ENCODE measurements around the gene POLD3.

POLD3 gene

GRCh38 chr11:74611369-74611861 lies 19.0 kb downstream of the POLD3 start:
- no peak for TF ChIP-seq Cebpa-rat (IDR thresholded peaks at IDR 0.05)
- Histone ChIP-seq H3K36me3 (peaks cover 75% of the 10 kb centered on the region), H3K27ac (no peak overlapping the region), H3K27me3 (no peaks in the 10 kb centered on the region), H3K4me3 (no peak overlapping the region), H3K4me2 (no peak overlapping the region), H4K20me1 (no peaks in the 10 kb centered on the region), H3K9me3 (no peaks in the 10 kb centered on the region), H3K9ac (no peak overlapping the region), H3K4me1 (no peaks in the 10 kb centered on the region)

DNA sequence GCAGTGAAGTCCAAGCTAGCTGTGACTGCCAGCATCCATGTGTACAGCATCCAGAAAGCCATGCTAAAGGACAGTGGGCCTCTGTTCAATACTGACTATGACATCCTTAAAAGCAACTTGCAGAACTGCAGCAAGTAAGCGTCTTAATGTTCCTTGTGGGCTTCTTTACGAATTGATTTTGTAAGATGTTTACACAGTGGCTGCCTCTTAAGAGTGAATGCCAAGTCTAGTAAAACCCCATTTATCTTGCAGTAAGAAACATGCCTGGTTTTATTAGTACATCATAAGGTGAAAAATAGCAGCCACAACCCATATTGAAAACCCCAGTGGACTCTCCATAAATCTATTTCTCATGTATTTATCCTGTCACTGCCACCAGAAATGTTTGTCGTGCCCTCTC lies 20.5 kb downstream of the POLD3 start:
- H3K36me3 ChIP-seq = peaks cover 84% of the 10 kb centered on the region

DNA sequence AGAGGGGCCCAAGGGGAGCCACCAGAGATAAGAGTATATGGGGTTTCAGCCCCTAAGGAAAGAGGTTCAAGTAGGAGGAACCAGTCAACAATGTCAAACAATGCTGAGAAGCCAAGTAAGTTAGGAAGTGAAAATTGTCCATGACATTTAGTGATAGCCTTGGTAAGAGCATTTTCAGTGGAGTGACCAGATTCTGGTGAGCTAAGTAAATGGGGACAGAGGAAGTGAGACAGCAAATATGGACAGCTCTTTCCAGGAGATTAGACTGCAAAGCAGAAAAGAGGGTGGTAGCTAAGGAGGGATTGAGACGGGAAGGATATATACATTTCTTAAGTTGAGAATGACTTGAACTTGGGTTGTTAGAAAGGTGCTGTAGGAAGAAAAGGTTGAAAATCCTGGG lies 22.9 kb downstream of the POLD3 start:
- Histone ChIP-seq H3K36me3 (peaks cover 92% of the 10 kb centered on the region), H3K9ac (no peak overlapping the region), H4K20me1 (no peaks in the 10 kb centered on the region), H3K9me3 (no peaks in the 10 kb centered on the region), H3K27me3 (no peaks in the 10 kb centered on the region), H3K4me2 (no peak overlapping the region), H3K27ac (no peak overlapping the region), H3K4me3 (no peak overlapping the region), H3K4me1 (peaks cover 4% of the 10 kb centered on the region; the same call in 1 of the 2 replicates)
- TF ChIP-seq Cebpa-rat (IDR thresholded peaks at IDR 0.05) = no peak

More for the DNA sequence above, 20.5 kb downstream of the POLD3 start:
- H3K9ac ChIP-seq = no peak overlapping the region
- TF ChIP-seq Cebpa-rat (IDR thresholded peaks at IDR 0.05) = no peak
- no peak overlapping the region for H3K4me2 ChIP-seq
- H4K20me1 ChIP-seq = no peaks in the 10 kb centered on the region
- no peak overlapping the region for H3K4me3 ChIP-seq
- no peaks in the 10 kb centered on the region for H3K9me3 ChIP-seq
- no peak overlapping the region for H3K27ac ChIP-seq
- no peaks in the 10 kb centered on the region for H3K4me1 ChIP-seq
- no peaks in the 10 kb centered on the region for H3K27me3 ChIP-seq

DNA sequence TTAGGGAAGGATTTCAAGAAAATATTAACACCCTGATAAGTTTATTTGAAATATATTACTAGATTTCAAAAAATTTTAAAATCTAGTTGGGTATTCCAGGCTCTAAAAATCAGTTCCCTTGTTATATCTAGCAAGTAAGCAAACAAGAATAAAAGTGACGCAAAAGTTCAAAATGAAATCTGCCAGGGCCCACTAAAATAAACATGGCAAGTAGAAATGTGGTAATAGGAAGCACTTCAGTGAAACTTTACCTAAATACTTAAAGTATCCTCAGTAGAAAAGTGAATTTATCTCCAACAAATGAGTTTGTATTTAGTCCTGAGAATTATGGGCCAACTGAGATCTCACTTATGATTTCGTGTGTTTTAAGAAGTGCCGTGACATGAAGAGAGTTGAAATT lies 23.6 kb downstream of the POLD3 start:
- H4K20me1 ChIP-seq = no peaks in the 10 kb centered on the region
- H3K27me3 ChIP-seq = no peaks in the 10 kb centered on the region
- H3K4me3 ChIP-seq = no peak overlapping the region
- H3K4me1 ChIP-seq = peaks cover 9% of the 10 kb centered on the region; the same call in 1 of the 2 replicates
- H3K36me3 ChIP-seq = peaks cover 93% of the 10 kb centered on the region
- no peak overlapping the region for H3K27ac ChIP-seq
- H3K9ac ChIP-seq = no peak overlapping the region
- no peak overlapping the region for H3K4me2 ChIP-seq
- no peaks in the 10 kb centered on the region for H3K9me3 ChIP-seq
- no peak for TF ChIP-seq Cebpa-rat (IDR thresholded peaks at IDR 0.05)

DNA sequence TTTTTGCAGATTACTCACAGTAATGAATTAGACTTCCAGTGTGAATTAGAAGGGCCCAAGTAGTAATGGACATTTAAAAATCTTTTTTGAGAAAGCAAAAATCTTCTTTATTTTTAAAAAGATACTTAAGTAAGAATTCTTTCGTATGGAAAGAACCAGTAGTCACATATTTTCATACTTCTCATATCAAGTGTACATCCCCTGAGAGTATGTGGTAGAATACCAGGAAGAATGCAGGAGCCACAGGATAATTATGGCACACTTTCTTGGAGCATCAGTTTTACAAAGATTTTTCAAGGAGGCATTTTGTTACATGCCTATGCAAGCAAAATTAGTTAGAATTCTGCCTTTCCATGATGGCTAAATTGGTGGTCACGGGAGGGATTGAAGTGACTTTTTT lies 28.1 kb downstream of the POLD3 start:
- H3K9me3 ChIP-seq = no peaks in the 10 kb centered on the region
- H3K36me3 ChIP-seq = peaks cover 88% of the 10 kb centered on the region
- H3K4me2 ChIP-seq = no peak overlapping the region
- no peaks in the 10 kb centered on the region for H4K20me1 ChIP-seq
- no peak overlapping the region for H3K4me3 ChIP-seq
- no peak for TF ChIP-seq Cebpa-rat (IDR thresholded peaks at IDR 0.05)
- peaks cover 9% of the 10 kb centered on the region; the same call in 1 of the 2 replicates for H3K4me1 ChIP-seq
- H3K27ac ChIP-seq = no peak overlapping the region
- H3K27me3 ChIP-seq = no peaks in the 10 kb centered on the region
- H3K9ac ChIP-seq = no peak overlapping the region

- H4K20me1 ChIP-seq = no peaks in the 10 kb centered on the region
- no peak overlapping the region for H3K4me3 ChIP-seq
- no peak overlapping the region for H3K27ac ChIP-seq
- no peak overlapping the region for H3K9ac ChIP-seq
- H3K27me3 ChIP-seq = no peaks in the 10 kb centered on the region
- no peaks in the 10 kb centered on the region for H3K9me3 ChIP-seq
- no peak for TF ChIP-seq Cebpa-rat (IDR thresholded peaks at IDR 0.05)
- peaks cover 85% of the 10 kb centered on the region for H3K36me3 ChIP-seq
- H3K4me1 ChIP-seq = no peaks in the 10 kb centered on the region
- no peak overlapping the region for H3K4me2 ChIP-seq
Measured at GRCh38 chr11:74626130-74626529, 33.7 kb downstream of the POLD3 start.

- no peaks in the 10 kb centered on the region for H3K9me3 ChIP-seq
- H3K4me1 ChIP-seq = no peaks in the 10 kb centered on the region
- no peak for TF ChIP-seq Cebpa-rat (IDR thresholded peaks at IDR 0.05)
- no peak overlapping the region for H3K27ac ChIP-seq
- peaks cover 86% of the 10 kb centered on the region for H3K36me3 ChIP-seq
- H3K4me3 ChIP-seq = no peak overlapping the region
- no peak overlapping the region for H3K4me2 ChIP-seq
- H4K20me1 ChIP-seq = no peaks in the 10 kb centered on the region
- H3K9ac ChIP-seq = no peak overlapping the region
- no peaks in the 10 kb centered on the region for H3K27me3 ChIP-seq
Measured at GRCh38 chr11:74626604-74627003, 34.2 kb downstream of the POLD3 start.

GRCh38 chr11:74627381-74627780 lies 35.0 kb downstream of the POLD3 start:
- TF ChIP-seq Cebpa-rat (IDR thresholded peaks at IDR 0.05) = no peak
- no peak overlapping the region for H3K4me3 ChIP-seq
- H3K9me3 ChIP-seq = no peaks in the 10 kb centered on the region
- H3K36me3 ChIP-seq = peaks cover 89% of the 10 kb centered on the region
- no peaks in the 10 kb centered on the region for H4K20me1 ChIP-seq
- H3K4me2 ChIP-seq = no peak overlapping the region
- no peaks in the 10 kb centered on the region for H3K27me3 ChIP-seq
- H3K9ac ChIP-seq = no peak overlapping the region
- no peaks in the 10 kb centered on the region for H3K4me1 ChIP-seq
- H3K27ac ChIP-seq = no peak overlapping the region

GRCh38 chr11:74630043-74630442 lies 37.7 kb downstream of the POLD3 start:
- no peak for TF ChIP-seq Cebpa-rat (IDR thresholded peaks at IDR 0.05)
- Histone ChIP-seq H3K27ac (no peak overlapping the region), H3K4me3 (no peak overlapping the region), H3K27me3 (no peaks in the 10 kb centered on the region), H3K4me2 (no peak overlapping the region), H3K36me3 (peaks cover 93% of the 10 kb centered on the region), H3K4me1 (no peaks in the 10 kb centered on the region), H3K9ac (no peak overlapping the region), H4K20me1 (no peaks in the 10 kb centered on the region), H3K9me3 (no peaks in the 10 kb centered on the region)

DNA sequence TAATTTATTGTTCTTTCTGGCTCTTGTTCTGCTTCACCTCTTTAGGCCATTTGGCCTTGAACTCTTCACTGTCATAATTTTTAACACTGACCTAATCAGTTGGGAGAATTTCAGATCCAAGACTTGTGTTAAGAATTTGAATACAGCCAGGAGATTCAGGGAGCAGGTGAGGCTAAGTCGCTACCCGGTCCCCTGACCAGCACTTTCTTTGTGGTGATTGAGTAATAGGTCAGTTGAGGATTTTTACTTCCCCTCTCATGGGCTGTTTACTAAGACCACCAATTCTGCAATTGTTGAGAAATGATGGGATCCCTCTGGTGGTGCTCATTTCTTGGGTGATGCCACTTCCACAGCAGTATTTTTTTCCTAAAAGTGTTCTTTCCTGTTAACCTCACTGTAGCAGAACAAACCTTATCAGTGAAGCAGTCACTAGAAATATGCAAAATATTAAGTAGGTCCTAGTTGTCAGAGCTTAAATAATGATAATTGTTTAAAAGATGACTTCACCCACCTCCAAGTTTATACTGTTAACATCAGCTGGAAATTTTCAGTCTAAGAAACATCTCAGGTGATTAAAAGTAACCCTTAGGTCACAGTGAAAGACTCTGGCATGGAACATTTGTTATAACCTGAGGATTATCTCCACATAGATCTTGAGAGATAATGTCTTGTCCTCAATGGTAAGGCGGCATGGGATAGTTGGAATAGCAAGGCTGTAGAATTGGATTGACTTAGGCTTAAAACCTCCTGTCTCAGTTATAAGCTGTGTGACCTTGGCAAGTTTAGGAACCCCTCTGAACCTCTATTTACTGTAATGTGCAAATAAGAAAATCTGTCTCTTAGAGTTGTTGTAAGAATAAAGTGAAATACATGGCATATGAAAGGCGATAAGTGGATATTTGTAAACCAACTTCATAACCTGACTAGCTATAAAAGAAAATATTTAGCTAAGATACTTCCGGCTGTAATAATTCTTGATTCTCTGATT lies 41.3 kb downstream of the POLD3 start:
- Histone ChIP-seq H3K4me2 (no peak overlapping the region), H3K9me3 (no peaks in the 10 kb centered on the region), H3K27ac (no peak overlapping the region), H3K4me1 (no peaks in the 10 kb centered on the region), H3K36me3 (peaks cover 100% of the 10 kb centered on the region), H3K4me3 (no peak overlapping the region), H3K27me3 (no peaks in the 10 kb centered on the region), H3K9ac (no peak overlapping the region), H4K20me1 (no peaks in the 10 kb centered on the region)
- TF ChIP-seq Cebpa-rat (IDR thresholded peaks at IDR 0.05) = no peak
